CD4-positive, alpha-beta memory T cell (primary cell): ENCODE results near the gene FAM90A1. TPM values are rescaled to one million over a fixed set of nuclear protein-coding genes. Genes with fewer than 3 reads are reported as not detected.
"Not testable (repeated sequence)": the region's sequence is repeated elsewhere in the genome, so short reads cannot be mapped to it uniquely, and the experiment has no call there.

Source experiments
- CTCF ChIA-PET: fragments of 350-600 bp; sonication (Branson Sonifier 250); formaldehyde crosslinking; loops from one replicate; lab custom pipeline; 2021; ENCODE audit warnings: inconsistent platforms; ENCODE audit not compliant: partially characterized antibody; lab: Charles Lee
- POLR2A ChIA-PET: fragments of 350-600 bp; sonication (Branson Sonifier 250); formaldehyde crosslinking; loops from one replicate; lab custom pipeline; 2021; ENCODE audit not compliant: partially characterized antibody; lab: Charles Lee
- DNase-seq, 5 donors: peaks; one replicate each; pipeline versions ENCODE4 v3.0.0 to v3.0.0-alpha.2; 2020 to 2022; ENCODE audit warnings: mixed read lengths in 1 of 5
- H3K27ac ChIP-seq: one replicate; pipeline ENCODE4 v1.7.0; 2013; ENCODE audit warnings: low read depth, low read length
- H3K27me3 ChIP-seq: 2 replicates; pipeline ENCODE4 v1.7.0; 2013; ENCODE audit warnings: mild to moderate bottlenecking, low read length, moderate library complexity; ENCODE audit not compliant: insufficient read depth
- H3K36me3 ChIP-seq: 2 replicates; pipeline ENCODE4 v1.7.0; 2013; ENCODE audit warnings: mild to moderate bottlenecking, low read length, moderate library complexity; ENCODE audit not compliant: insufficient read depth
- H3K4me1 ChIP-seq: 2 replicates; pipeline ENCODE4 v1.7.0; 2013; ENCODE audit warnings: mild to moderate bottlenecking, low read length, moderate library complexity; ENCODE audit not compliant: insufficient read depth
- H3K4me3 ChIP-seq, 2 donors: one replicate each; pipeline ENCODE4 v1.7.0; 2013; ENCODE audit warnings: low read length in 2 of 2, mild to moderate bottlenecking in 1 of 2
- H3K9me3 ChIP-seq, 2 donors: one replicate each; pipeline ENCODE4 v1.7.0; 2013; ENCODE audit warnings: low read length in 2 of 2, control low read depth in 1 of 2; ENCODE audit not compliant: control insufficient read depth in 1 of 2
- H3K27ac Mint-ChIP-seq, 7 donors: one replicate each; pipeline ENCODE4 v1.8.0; 2020 to 2021; ENCODE audit warnings: mixed read lengths in 7 of 7, mild to moderate bottlenecking in 6 of 7, inconsistent platforms in 3 of 7, moderate library complexity in 3 of 7
- H3K27me3 Mint-ChIP-seq, 2 donors: one replicate each; pipeline ENCODE4 v1.8.0; 2020 to 2021; ENCODE audit warnings: mixed read lengths in 2 of 2
- H3K36me3 Mint-ChIP-seq, 2 donors: one replicate each; pipeline ENCODE4 v1.8.0; 2020 to 2021; ENCODE audit warnings: mixed read lengths in 2 of 2, inconsistent platforms in 1 of 2, mild to moderate bottlenecking in 1 of 2
- H3K4me1 Mint-ChIP-seq, 4 donors: one replicate each; pipeline ENCODE4 v1.8.0; 2020 to 2021; ENCODE audit warnings: mixed read lengths in 4 of 4, mild to moderate bottlenecking in 1 of 4
- H3K4me3 Mint-ChIP-seq, 8 donors: one replicate each; pipeline ENCODE4 v1.8.0; 2020 to 2021; ENCODE audit warnings: mixed read lengths in 8 of 8, mild to moderate bottlenecking in 7 of 8, moderate library complexity in 6 of 8, inconsistent platforms in 3 of 8
- H3K9me3 Mint-ChIP-seq, 8 donors: one replicate each; pipeline ENCODE4 v1.8.0; 2020 to 2021; ENCODE audit warnings: mixed read lengths in 8 of 8, mild to moderate bottlenecking in 5 of 8, inconsistent platforms in 3 of 8, moderate library complexity in 1 of 8
- intact Hi-C: fragments of 100-400 bp; cut with micrococcal nuclease; formaldehyde crosslinking; loops from one replicate; pipeline ENCODE4 v1.15.1; 2023
- polyA plus RNA-seq, 2 donors: library from polyadenylated mRNA; unstranded; fragments of 300-500 nt; fragmentation: Illumina TruSeq; gene quantifications; one replicate each; pipeline ENCODE4 v1.2.3, GENCODE V29; 2021
- total RNA-seq, 2 experiments: library from RNA; stranded (reverse); gene quantifications; one replicate each; pipeline ENCODE4 v1.2.3, GENCODE V29; 2021

The FAM90A1 gene
- total and polyA plus RNA-seq, 4 experiments from 2014 or later, result 0.10 TPM; not detected in 3

GRCh38 chr12:8233300-8233855 is 6.0 kb upstream of the FAM90A1 start:
- intact Hi-C loops, result loop anchor here (10.0 kb wide), 1 partner anchor 369 kb away; no protein-coding TSS in a partner anchor
- CTCF ChIA-PET, result interaction anchor here (1.2 kb wide), 1 partner anchor 188 kb away, joined by 3 read pairs; no protein-coding TSS in a partner anchor

GRCh38 chr12:8231666-8232608 is 4.5 kb upstream of the FAM90A1 start:
- H3K9me3 Mint-ChIP-seq, POLR2A ChIA-PET, H3K36me3 ChIP-seq, H3K27me3 Mint-ChIP-seq, H3K27me3 ChIP-seq, H3K9me3 ChIP-seq, H3K4me3 Mint-ChIP-seq, H3K4me1 ChIP-seq, H3K4me3 ChIP-seq, H3K36me3 Mint-ChIP-seq, H3K27ac ChIP-seq: not testable (repeated sequence)
- Mint-ChIP-seq H3K27ac (peak overlapping the region in 1 of 7 donors; percentile 8), H3K4me1 (peaks cover 0 to 23% (median 6%) of the 10 kb centered on the region in 4 donors)
- CTCF ChIA-PET, result interaction anchor here (1.0 to 3.3 kb wide), 6 partner anchors 11 to 143 kb away, joined by 3 to 33 read pairs (median 4); no protein-coding TSS in a partner anchor
- DNase-seq, result peak; percentile 68 to 74 (median 72)
- intact Hi-C loops, result loop anchor here (10.0 kb wide), 1 partner anchor 367 kb away; no protein-coding TSS in a partner anchor

More at GRCh38 chr12:8233300-8233855, 6.0 kb upstream of the FAM90A1 start:
- POLR2A ChIA-PET, DNase-seq, H3K27ac Mint-ChIP-seq, H3K27me3 Mint-ChIP-seq, H3K27ac ChIP-seq, H3K36me3 ChIP-seq, H3K36me3 Mint-ChIP-seq, H3K4me1 ChIP-seq, H3K9me3 ChIP-seq, H3K27me3 ChIP-seq, H3K4me3 ChIP-seq, H3K4me3 Mint-ChIP-seq, H3K9me3 Mint-ChIP-seq: not testable (repeated sequence)
- peaks cover 0 to 21% (median 9%) of the 10 kb centered on the region in 4 donors for H3K4me1 Mint-ChIP-seq

DNA sequence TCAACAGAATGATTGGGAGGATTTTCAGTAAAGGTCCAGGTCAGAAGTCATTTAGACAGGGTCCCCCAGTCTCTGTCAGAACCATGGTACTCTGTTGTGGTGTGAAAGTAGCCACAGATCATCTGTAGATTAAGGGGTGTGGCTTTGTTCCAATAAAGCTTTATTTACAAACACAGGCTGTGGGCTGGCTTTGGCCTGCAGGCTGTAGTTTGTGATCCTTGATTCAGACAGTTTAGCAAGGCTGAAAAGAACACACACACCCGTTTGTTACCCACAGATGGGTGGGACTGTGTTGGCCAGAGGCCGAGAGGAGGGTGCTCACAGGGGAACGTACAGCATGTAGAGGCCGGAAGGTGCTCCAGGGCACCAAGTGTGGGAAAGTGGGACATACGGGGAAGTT is 3.6 kb upstream of the FAM90A1 start:
- H3K27ac ChIP-seq, POLR2A ChIA-PET, H3K36me3 ChIP-seq, H3K9me3 Mint-ChIP-seq, H3K27me3 ChIP-seq, H3K4me1 ChIP-seq, H3K9me3 ChIP-seq, H3K36me3 Mint-ChIP-seq, H3K4me3 Mint-ChIP-seq, DNase-seq, H3K4me3 ChIP-seq, H3K27me3 Mint-ChIP-seq: not testable (repeated sequence)
- CTCF ChIA-PET, result interaction anchor here (1.0 to 3.3 kb wide), 6 partner anchors 12 to 143 kb away, joined by 3 to 33 read pairs (median 4); no protein-coding TSS in a partner anchor
- Mint-ChIP-seq H3K4me1 (peaks cover 0 to 25% (median 6%) of the 10 kb centered on the region in 4 donors), H3K27ac (peak overlapping the region in 1 of 7 donors; percentile 40)
- intact Hi-C loops, result loop anchor here (10.0 kb wide), 1 partner anchor 366 kb away; no protein-coding TSS in a partner anchor

DNA sequence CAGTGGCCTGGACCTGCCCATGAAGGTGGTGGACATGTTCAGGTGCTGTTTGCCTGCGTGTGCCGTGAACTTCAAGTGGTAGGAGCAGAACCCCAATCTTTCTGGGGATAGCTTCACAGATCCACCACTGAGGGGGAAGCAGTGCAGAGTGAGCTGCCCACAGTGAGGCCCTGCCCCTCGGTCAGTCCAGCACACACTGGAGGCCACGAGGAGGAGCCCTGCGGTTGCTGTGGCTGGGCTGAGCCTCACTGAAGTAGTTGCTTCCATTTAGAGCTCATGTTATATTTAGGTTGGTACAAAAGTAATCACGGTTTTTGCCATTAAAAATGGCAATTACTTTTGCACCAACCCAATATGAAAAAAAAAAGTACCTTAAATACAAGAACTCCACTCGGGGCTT is 2.1 kb upstream of the FAM90A1 start:
- H3K27ac ChIP-seq, DNase-seq, intact Hi-C loops, H3K4me3 ChIP-seq, POLR2A ChIA-PET, H3K4me1 ChIP-seq, H3K27me3 ChIP-seq, H3K27me3 Mint-ChIP-seq, H3K9me3 ChIP-seq, H3K36me3 Mint-ChIP-seq, H3K27ac Mint-ChIP-seq, H3K36me3 ChIP-seq, H3K9me3 Mint-ChIP-seq: not testable (repeated sequence)
- CTCF ChIA-PET, result interaction anchor here (0.9 to 3.3 kb wide), 2 partner anchors 52 to 120 kb away, joined by 3 to 33 read pairs; no protein-coding TSS in a partner anchor
- H3K4me1 Mint-ChIP-seq, result peaks cover 0 to 25% (median 6%) of the 10 kb centered on the region in 4 donors
- H3K4me3 Mint-ChIP-seq, result peak overlapping the region in 1 of 8 donors; percentile 13

DNA sequence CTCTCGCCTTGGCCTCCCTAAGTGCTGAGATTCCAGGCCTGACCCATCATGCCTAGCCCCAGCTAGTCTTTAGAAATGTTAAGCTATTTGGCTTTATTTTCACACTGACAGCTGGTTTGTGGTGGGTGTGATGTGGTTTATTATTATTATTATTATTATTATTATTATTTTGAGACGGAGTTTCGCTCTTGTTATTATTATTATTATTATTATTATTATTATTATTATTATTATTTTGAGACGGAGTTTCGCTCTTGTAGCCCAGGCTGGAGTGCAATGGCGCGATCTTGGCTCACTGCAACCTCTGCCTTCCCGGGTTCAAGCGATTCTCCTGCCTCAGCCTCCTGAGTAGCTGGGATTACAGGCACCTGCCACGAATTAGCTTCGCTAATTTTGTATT is 1.2 kb upstream of the FAM90A1 start:
- POLR2A ChIA-PET, DNase-seq, H3K36me3 ChIP-seq, H3K27me3 Mint-ChIP-seq, H3K27ac Mint-ChIP-seq, H3K27me3 ChIP-seq, H3K27ac ChIP-seq, H3K9me3 Mint-ChIP-seq, H3K36me3 Mint-ChIP-seq, H3K4me3 ChIP-seq, H3K9me3 ChIP-seq, H3K4me1 ChIP-seq, intact Hi-C loops: not testable (repeated sequence)
- peaks cover 0 to 25% (median 6%) of the 10 kb centered on the region in 4 donors for H3K4me1 Mint-ChIP-seq
- CTCF ChIA-PET, result interaction anchor here (2.0 kb wide), 1 partner anchor 119 kb away, joined by 6 read pairs; no protein-coding TSS in a partner anchor
- peak overlapping the region in 1 of 8 donors; percentile 85 for H3K4me3 Mint-ChIP-seq

DNA sequence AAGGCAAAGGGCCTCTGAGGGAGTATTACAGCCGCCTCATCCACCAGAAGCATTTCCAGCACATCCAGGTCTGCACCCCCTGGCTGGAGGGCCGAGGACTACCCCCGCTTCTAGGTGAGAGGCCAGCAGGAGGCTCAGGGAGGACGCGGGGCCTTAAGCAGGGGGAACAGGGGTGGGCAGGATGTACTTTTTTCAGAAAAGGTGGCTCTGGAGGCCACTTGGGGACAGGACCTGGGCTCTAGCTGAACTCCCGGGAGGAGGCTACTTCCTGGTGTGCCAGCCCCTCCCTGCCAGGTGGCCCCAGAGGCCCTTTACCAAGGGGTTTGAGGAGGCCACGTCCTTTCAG is 287 bp upstream of the FAM90A1 start:
- H3K36me3 Mint-ChIP-seq, POLR2A ChIA-PET, H3K27me3 Mint-ChIP-seq, H3K36me3 ChIP-seq, H3K9me3 ChIP-seq, H3K4me3 ChIP-seq, H3K27ac ChIP-seq, H3K4me1 ChIP-seq, H3K27me3 ChIP-seq, intact Hi-C loops, H3K9me3 Mint-ChIP-seq: not testable (repeated sequence)
- Mint-ChIP-seq H3K4me3 (peak overlapping the region in 7 of 8 donors; percentile 52 to 85 (median 61)), H3K27ac (peak overlapping the region in 2 of 7 donors; percentile 24 to 82), H3K4me1 (peaks cover 0 to 25% (median 6%) of the 10 kb centered on the region in 4 donors)
- peak in 2 of 5 donors; percentile 8 to 19 for DNase-seq
- CTCF ChIA-PET, result interaction anchor here (1.5 to 2.0 kb wide), 3 partner anchors 8 to 118 kb away, joined by 6 to 8 read pairs (median 6); no protein-coding TSS in a partner anchor

- Histone ChIP-seq H3K9me3 (no peaks in the 10 kb centered on the region), H3K4me3 (no peak overlapping the region), H3K4me1 (no peaks in the 10 kb centered on the region), H3K36me3 (no peaks in the 10 kb centered on the region), H3K27me3 (no peaks in the 10 kb centered on the region), H3K27ac (no peak overlapping the region)
- ChIA-PET CTCF (interaction anchor here (0.6 to 2.0 kb wide), 6 partner anchors 10 to 180 kb away, joined by 3 to 8 read pairs (median 3); no protein-coding TSS in a partner anchor), POLR2A (no interaction called here)
- DNase-seq, result no peak
- intact Hi-C loops, result no loop called here
- Mint-ChIP-seq H3K9me3 (no peaks in the 10 kb centered on the region), H3K4me1 (peaks cover 0 to 14% (median 0%) of the 10 kb centered on the region in 4 donors), H3K4me3 (no peak overlapping the region), H3K27ac (peak overlapping the region in 1 of 7 donors; percentile 19), H3K36me3 (no peaks in the 10 kb centered on the region), H3K27me3 (peaks cover 2 to 3% of the 10 kb centered on the region in 2 donors)
Observed at GRCh38 chr12:8226355-8226754, 1.1 kb downstream of the FAM90A1 start.
